Keratinocyte (primary cell): ENCODE measurements around the gene G6PD. TPM values are rescaled to one million over a fixed set of nuclear protein-coding genes. Genes with fewer than 3 reads are reported as not detected.

ENCODE experiments used
- DNase-seq: peaks from one replicate; pipeline ENCODE4 v3.0.0-alpha.2; 2011; ENCODE audit warnings: low read depth, missing footprints, low spot score
- FAIRE-seq: peaks from 2 replicates; lab custom pipeline; 2011; peaks lifted over from hg19 to GRCh38; lab: Jason Lieb, UNC
- H2AFZ ChIP-seq: 2 replicates; pipeline ENCODE4 v1.6.0; 2012; ENCODE audit warnings: low read length, control low read depth, inconsistent platforms; ENCODE audit not compliant: control insufficient read depth
- H3K27ac ChIP-seq: 2 replicates; pipeline ENCODE4 v1.5.1; 2011; ENCODE audit warnings: low read length; ENCODE audit not compliant: control insufficient read depth, insufficient read depth
- H3K27me3 ChIP-seq: 3 replicates; pipeline ENCODE4 v1.6.0; 2011; ENCODE audit warnings: low read length; ENCODE audit not compliant: control insufficient read depth, insufficient read depth; ENCODE audit errors: extremely low read depth
- H3K36me3 ChIP-seq, 2 experiments: 2 replicates in 1 of 2; 3 replicates in 1 of 2; pipeline ENCODE4 v1.5.1; 2011; ENCODE audit warnings: low read length in 2 of 2, mild to moderate bottlenecking in 1 of 2; ENCODE audit not compliant: control insufficient read depth in 2 of 2, insufficient read depth in 2 of 2; ENCODE audit errors: extremely low read depth in 1 of 2
- H3K4me1 ChIP-seq: 3 replicates; pipeline ENCODE4 v1.5.1; 2011; ENCODE audit warnings: low read length; ENCODE audit not compliant: control insufficient read depth, insufficient read depth; ENCODE audit errors: extremely low read depth
- H3K4me2 ChIP-seq: 3 replicates; pipeline ENCODE4 v1.6.0; 2011; ENCODE audit warnings: low read depth, low read length; ENCODE audit not compliant: control insufficient read depth, insufficient read depth; ENCODE audit errors: extremely low read depth
- H3K4me3 ChIP-seq, 3 experiments: fragments of 200-600 bp in 1 of 3; sonication (generic) in 1 of 3; 2 replicates in 2 of 3; 3 replicates in 1 of 3; pipeline ENCODE4 v1.5.1; 2011 to 2016; ENCODE audit warnings: low read length in 3 of 3, mild to moderate bottlenecking in 3 of 3, control low read depth in 2 of 3, inconsistent platforms in 1 of 3, low read depth in 1 of 3, mixed read lengths in 1 of 3, mixed run types in 1 of 3, moderate library complexity in 1 of 3; ENCODE audit not compliant: control insufficient read depth in 2 of 3, insufficient read depth in 2 of 3; ENCODE audit errors: extremely low read depth in 1 of 3
- H3K79me2 ChIP-seq: 2 replicates; pipeline ENCODE4 v1.6.0; 2012; ENCODE audit warnings: low read length; ENCODE audit not compliant: control insufficient read depth, insufficient read depth
- H3K9ac ChIP-seq: 3 replicates; pipeline ENCODE4 v1.6.0; 2011; ENCODE audit warnings: low read length; ENCODE audit not compliant: control insufficient read depth, insufficient read depth; ENCODE audit errors: extremely low read depth
- H3K9me1 ChIP-seq: 3 replicates; pipeline ENCODE4 v1.6.0; 2011; ENCODE audit warnings: low read length; ENCODE audit not compliant: control insufficient read depth, insufficient read depth; ENCODE audit errors: extremely low read depth
- H3K9me3 ChIP-seq: 2 replicates; pipeline ENCODE4 v1.5.1; 2012; ENCODE audit warnings: low read depth, low read length; ENCODE audit not compliant: control insufficient read depth
- H4K20me1 ChIP-seq: 3 replicates; pipeline ENCODE4 v1.6.0; 2011; ENCODE audit warnings: low read length; ENCODE audit not compliant: control insufficient read depth, insufficient read depth; ENCODE audit errors: extremely low read depth
- CTCF ChIP-seq, 3 experiments: IDR thresholded peaks in 1 of 3; conservative IDR thresholded peaks in 1 of 3; optimal IDR thresholded peaks in 1 of 3; 2 replicates in 2 of 3; 3 replicates in 1 of 3; pipeline versions ENCODE3 to v1.5.1; 2011; ENCODE audit warnings: low read length in 3 of 3, mild to moderate bottlenecking in 3 of 3, moderate library complexity in 2 of 3, control low read depth in 1 of 3, inconsistent platforms in 1 of 3; ENCODE audit not compliant: insufficient read depth in 2 of 3; ENCODE audit errors: extremely low read depth in 1 of 3
- EZH2 ChIP-seq: IDR thresholded peaks from one replicate; pipeline ENCODE4 v1.6.1; 2012; ENCODE audit warnings: inconsistent platforms, mild to moderate bottlenecking, low read length, moderate library complexity
- dilution Hi-C: fragments of 300-500 bp; cut with MboI; formaldehyde crosslinking; loops from one replicate; pipeline ENCODE4 v1.7.0; 2020; ENCODE audit warnings: low sequenced_read_pairs; ENCODE audit not compliant: extremely low pct_ligation_motif_present
- polyA plus RNA-seq, 5 experiments: library from polyadenylated mRNA; depleted of rRNA in 3 of 5; stranded (reverse) in 3 of 5; stranded (forward) in 1 of 5; unstranded in 1 of 5; fragments of >200 nt; gene quantifications; 1 replicate in 1 of 5; 2 replicates in 3 of 5; 3 replicates in 1 of 5; pipeline versions ENCODE4 v1.2.1 to v1.2.3, GENCODE V29; 2011 to 2012; ENCODE audit warnings: missing spikeins in 2 of 5, low read depth in 1 of 5, low replicate concordance in 1 of 5

G6PD gene
- polyA plus RNA-seq, 1 donor (not counting 4 experiments of a cell fraction or from before 2014, with no cell fraction given) = 41.6 TPM

- TF ChIP-seq CTCF (optimal IDR thresholded peaks at IDR 0.05 in 1 of 3, IDR thresholded peaks at IDR 0.05 in 1 of 3, conservative IDR thresholded peaks at IDR 0.05 in 1 of 3; ENCODE audit: extremely low read depth in 1 of 3, insufficient read depth in 2 of 3, low read length in 3 of 3) (no peak), EZH2 (no peak)
- no peaks in the 10 kb centered on the region for H3K36me3 ChIP-seq
- no peak for FAIRE-seq
- H3K27me3 ChIP-seq = no peaks in the 10 kb centered on the region
- H3K9me1 ChIP-seq = no peaks in the 10 kb centered on the region
- H3K4me1 ChIP-seq = peaks cover 2% of the 10 kb centered on the region
- H3K4me3 ChIP-seq = peak overlapping the region in 1 of 3 experiments; percentile 69
- DNase-seq = no peak
- no peaks in the 10 kb centered on the region for H4K20me1 ChIP-seq
- dilution Hi-C loops = no loop called here
- no peak overlapping the region for H2AFZ ChIP-seq
- peak overlapping the region; percentile 63 for H3K4me2 ChIP-seq
- H3K9me3 ChIP-seq = no peaks in the 10 kb centered on the region
- peaks cover 6% of the 10 kb centered on the region for H3K79me2 ChIP-seq
- H3K27ac ChIP-seq = peak overlapping the region; percentile 54
- H3K9ac ChIP-seq = no peak overlapping the region
These were observed 29.4 kb downstream of the G6PD start for GRCh38 chrX:154517101-154517781.

- TF ChIP-seq CTCF (optimal IDR thresholded peaks at IDR 0.05 in 1 of 3, IDR thresholded peaks at IDR 0.05 in 1 of 3, conservative IDR thresholded peaks at IDR 0.05 in 1 of 3; ENCODE audit: extremely low read depth in 1 of 3, insufficient read depth in 2 of 3, low read length in 3 of 3) (no peak), EZH2 (no peak)
- H3K36me3 ChIP-seq = no peaks in the 10 kb centered on the region
- H2AFZ ChIP-seq = peak overlapping the region; percentile 78
- DNase-seq = no peak
- H3K79me2 ChIP-seq = peaks cover 6% of the 10 kb centered on the region
- peak overlapping the region; percentile 28 to 69 (median 29) for H3K4me3 ChIP-seq
- H3K27me3 ChIP-seq = no peaks in the 10 kb centered on the region
- dilution Hi-C loops = no loop called here
- H3K9ac ChIP-seq = peak overlapping the region; percentile 71
- peaks cover 2% of the 10 kb centered on the region for H3K4me1 ChIP-seq
- peak overlapping the region; percentile 54 for H3K27ac ChIP-seq
- H4K20me1 ChIP-seq = no peaks in the 10 kb centered on the region
- no peaks in the 10 kb centered on the region for H3K9me3 ChIP-seq
- peak overlapping the region; percentile 63 for H3K4me2 ChIP-seq
- no peaks in the 10 kb centered on the region for H3K9me1 ChIP-seq
- FAIRE-seq = no peak
These were observed 30.0 kb downstream of the G6PD start for GRCh38 chrX:154516656-154517100.
